Esophagus muscularis mucosa (tissue), 4 donors: Measurements from ENCODE around the gene CLEC4E. TPM values are rescaled to one million over a fixed set of nuclear protein-coding genes. Genes with fewer than 3 reads are reported as not detected.
"Not testable (repeated sequence)": the region's sequence is repeated elsewhere in the genome, so short reads cannot be mapped to it uniquely, and the experiment has no call there.

Experiments used
- DNase-seq: peaks from one replicate; pipeline ENCODE4 v3.0.0-alpha.2; 2017; ENCODE audit errors: extremely low spot score
- H3K27ac ChIP-seq, 4 donors: fragments of 200-600 bp; sonication (generic); replicated peaks in 1 of 4; 1 replicate in 3 of 4; 2 replicates in 1 of 4; pipeline ENCODE4 v1.5.1; 2016 to 2019; ENCODE audit warnings: mild to moderate bottlenecking in 1 of 4
- H3K27me3 ChIP-seq, 4 donors: fragments of 200-600 bp; sonication (generic); one replicate each; pipeline versions ENCODE4 v1.5.1 to v1.6.0; 2016 to 2019
- H3K36me3 ChIP-seq, 4 donors: fragments of 200-600 bp; sonication (generic); one replicate each; pipeline ENCODE4 v1.5.1; 2016 to 2019
- H3K4me1 ChIP-seq, 4 donors: fragments of 200-600 bp; sonication (generic); one replicate each; pipeline ENCODE4 v1.5.1; 2016 to 2019
- H3K4me3 ChIP-seq, 4 donors: fragments of 200-600 bp; sonication (generic); 1 replicate in 2 of 4; 2 replicates in 2 of 4; pipeline ENCODE4 v1.5.1; 2016 to 2019; ENCODE audit warnings: mild to moderate bottlenecking in 4 of 4, moderate library complexity in 1 of 4
- H3K9me3 ChIP-seq, 4 donors: fragments of 200-600 bp; sonication (generic); 1 replicate in 3 of 4; 2 replicates in 1 of 4; pipeline ENCODE4 v1.5.1; 2016 to 2019
- CTCF ChIP-seq, 3 experiments: fragments of 200-600 bp in 2 of 3; fragments of 450-650 bp in 1 of 3; sonication (generic) in 2 of 3; IDR thresholded peaks; one replicate each; pipeline ENCODE4 v1.5.1; 2017 to 2019; ENCODE audit warnings: antibody characterized with exemption in 3 of 3, mild to moderate bottlenecking in 2 of 3, moderate library complexity in 1 of 3
- EP300 ChIP-seq: sonication (generic); formaldehyde crosslinking; IDR thresholded peaks from one replicate; pipeline ENCODE4 v1.6.1; 2017; ENCODE audit warnings: antibody characterized with exemption
- POLR2A ChIP-seq: fragments of 450-650 bp; IDR thresholded peaks from one replicate; pipeline ENCODE4 v1.6.1; 2017; ENCODE audit warnings: antibody characterized with exemption, moderate library complexity, mild to moderate bottlenecking, low read depth
- POLR2AphosphoS5 ChIP-seq, 2 donors: sonication (generic); formaldehyde crosslinking; IDR thresholded peaks; one replicate each; pipeline ENCODE4 v1.6.1; 2017; ENCODE audit warnings: antibody characterized with exemption in 2 of 2
- WGBS: methylation state at CpG from one replicate; pipeline ENCODE4 v1.1.5; 2018; 5-methylcytosine and 5-hydroxymethylcytosine counted together
- intact Hi-C: fragments of 100-400 bp; cut with DNase I; formaldehyde crosslinking; loops from one replicate; pipeline ENCODE4 v1.15.1; 2023
- total RNA-seq, 4 donors: library from RNA; depleted of rRNA; stranded (reverse); fragments of >200 nt; gene quantifications; one replicate each; pipeline versions ENCODE4 v1.1.0 to v1.2.1, GENCODE V29; 2016

Gene CLEC4E
- total RNA-seq, 4 donors from 2014 or later = 0.71 to 5.1 (median 3.7) TPM; not detected in 1

- no peak for DNase-seq
- H3K4me3 ChIP-seq = no peak overlapping the region
- no peaks in the 10 kb centered on the region for H3K36me3 ChIP-seq
- no peak overlapping the region for H3K27ac ChIP-seq
- H3K4me1 ChIP-seq = no peaks in the 10 kb centered on the region
- intact Hi-C loops = no loop called here
- peaks cover 0 to 15% (median 0%) of the 10 kb centered on the region in 4 donors for H3K27me3 ChIP-seq
- TF ChIP-seq EP300 = no peak
- no peak for TF ChIP-seq POLR2AphosphoS5 (IDR thresholded peaks at IDR 0.05)
- no peak for TF ChIP-seq POLR2A
- TF ChIP-seq CTCF (IDR thresholded peaks at IDR 0.05) = no peak
- 71% methylated on average over 1 of the region's 3 CpGs for WGBS
- H3K9me3 ChIP-seq = no peaks in the 10 kb centered on the region
Measured at GRCh38 chr12:8508223-8508622, 32.5 kb downstream of the CLEC4E start.

- intact Hi-C loops = no loop called here
- 90% methylated on average over 3 of the region's 3 CpGs for WGBS
- Histone ChIP-seq H3K4me3 (no peak overlapping the region), H3K4me1 (no peaks in the 10 kb centered on the region), H3K27me3 (peaks cover 0 to 15% (median 0%) of the 10 kb centered on the region in 4 donors), H3K27ac (no peak overlapping the region), H3K36me3 (no peaks in the 10 kb centered on the region), H3K9me3 (no peaks in the 10 kb centered on the region)
- TF ChIP-seq EP300 = no peak
- TF ChIP-seq POLR2A = no peak
- no peak for TF ChIP-seq CTCF (IDR thresholded peaks at IDR 0.05)
- TF ChIP-seq POLR2AphosphoS5 (IDR thresholded peaks at IDR 0.05) = no peak
- DNase-seq = no peak
Measured at GRCh38 chr12:8507596-8507995, 33.1 kb downstream of the CLEC4E start.

- 80% methylated on average over 1 of the region's 1 CpG for WGBS
- intact Hi-C loops = no loop called here
- TF ChIP-seq CTCF (IDR thresholded peaks at IDR 0.05) (no peak), EP300 (no peak)
- no peaks in the 10 kb centered on the region for H3K9me3 ChIP-seq
- no peak overlapping the region for H3K4me3 ChIP-seq
- DNase-seq = no peak
- no peaks in the 10 kb centered on the region for H3K4me1 ChIP-seq
- H3K36me3 ChIP-seq = no peaks in the 10 kb centered on the region
- peaks cover 0 to 13% (median 0%) of the 10 kb centered on the region in 4 donors for H3K27me3 ChIP-seq
- no peak overlapping the region for H3K27ac ChIP-seq
Measured at GRCh38 chr12:8504351-8504750, 36.4 kb downstream of the CLEC4E start.

- no peaks in the 10 kb centered on the region for H3K36me3 ChIP-seq
- DNase-seq = no peak
- WGBS = 74% methylated on average over 3 of the region's 3 CpGs
- no peak overlapping the region for H3K4me3 ChIP-seq
- H3K9me3 ChIP-seq = no peaks in the 10 kb centered on the region
- H3K4me1 ChIP-seq = no peaks in the 10 kb centered on the region
- no peaks in the 10 kb centered on the region for H3K27me3 ChIP-seq
- no peak for TF ChIP-seq CTCF (IDR thresholded peaks at IDR 0.05)
- TF ChIP-seq EP300 = no peak
- no peak for TF ChIP-seq POLR2A
- TF ChIP-seq POLR2AphosphoS5 (IDR thresholded peaks at IDR 0.05) = no peak
- intact Hi-C loops = no loop called here
- no peak overlapping the region for H3K27ac ChIP-seq
Measured at GRCh38 chr12:8501720-8502119, 39.0 kb downstream of the CLEC4E start.

GRCh38 chr12:8499616-8500015 is 41.1 kb downstream of the CLEC4E start:
- no peak for DNase-seq
- WGBS = 42% methylated on average over 4 of the region's 4 CpGs
- H3K36me3 ChIP-seq = no peaks in the 10 kb centered on the region
- H3K27ac ChIP-seq = no peak overlapping the region
- H3K27me3 ChIP-seq = no peaks in the 10 kb centered on the region
- H3K9me3 ChIP-seq = no peaks in the 10 kb centered on the region
- no peaks in the 10 kb centered on the region for H3K4me1 ChIP-seq
- H3K4me3 ChIP-seq = no peak overlapping the region
- intact Hi-C loops = no loop called here
- TF ChIP-seq POLR2A = no peak
- TF ChIP-seq POLR2AphosphoS5 (IDR thresholded peaks at IDR 0.05) = no peak
- no peak for TF ChIP-seq CTCF (IDR thresholded peaks at IDR 0.05)
- TF ChIP-seq EP300 = no peak

GRCh38 chr12:8496074-8496473 is 44.6 kb downstream of the CLEC4E start:
- WGBS = 63% methylated on average over 4 of the region's 7 CpGs
- H3K36me3 ChIP-seq, intact Hi-C loops, H3K9me3 ChIP-seq, H3K27me3 ChIP-seq, H3K4me3 ChIP-seq, H3K4me1 ChIP-seq, H3K27ac ChIP-seq, DNase-seq: not testable (repeated sequence)

- H3K4me1 ChIP-seq, H3K27me3 ChIP-seq, intact Hi-C loops, DNase-seq, H3K27ac ChIP-seq, H3K36me3 ChIP-seq, H3K4me3 ChIP-seq, H3K9me3 ChIP-seq: not testable (repeated sequence)
- 78% methylated on average over 3 of the region's 4 CpGs for WGBS
Measured at GRCh38 chr12:8495671-8496070, 45.0 kb downstream of the CLEC4E start.
